A549 (cell line): Measurements from ENCODE around the gene SHOC2.

Source experiments
- CEBPB ChIP-seq, 2 experiments: fragments of >200 bp in 1 of 2; sonication (Bioruptor Twin) in 1 of 2; formaldehyde crosslinking in 1 of 2; IDR thresholded peaks; 2 replicates each; pipeline ENCODE4 v1.6.1; 2012 to 2016
- EP300 ChIP-seq, 2 experiments: fragments of >200 bp; sonication (Bioruptor Twin); formaldehyde crosslinking; IDR thresholded peaks; 2 replicates in 1 of 2; 3 replicates in 1 of 2; pipeline ENCODE4 v1.6.1; 2016 to 2017
- MAFK ChIP-seq: fragments of 450-650 bp; IDR thresholded peaks from 2 replicates; pipeline ENCODE4 v1.6.1; 2014; ENCODE audit not compliant: partially characterized antibody
- SMC3 ChIP-seq: fragments of >200 bp; sonication (Bioruptor Twin); formaldehyde crosslinking; IDR thresholded peaks from 3 replicates; pipeline ENCODE4 v1.6.1; 2018; ENCODE audit warnings: inconsistent platforms
- TF ChIP-seq, protein P1 (sequence below): fragments of 450-650 bp; IDR thresholded peaks from 2 replicates; pipeline ENCODE4 v1.6.1; 2014; ENCODE audit warnings: antibody characterized with exemption
- TF ChIP-seq, protein P2 (sequence below): fragments of >200 bp; sonication (Bioruptor Twin); formaldehyde crosslinking; IDR thresholded peaks from 3 replicates; pipeline ENCODE4 v1.5.1; 2016

DNA sequence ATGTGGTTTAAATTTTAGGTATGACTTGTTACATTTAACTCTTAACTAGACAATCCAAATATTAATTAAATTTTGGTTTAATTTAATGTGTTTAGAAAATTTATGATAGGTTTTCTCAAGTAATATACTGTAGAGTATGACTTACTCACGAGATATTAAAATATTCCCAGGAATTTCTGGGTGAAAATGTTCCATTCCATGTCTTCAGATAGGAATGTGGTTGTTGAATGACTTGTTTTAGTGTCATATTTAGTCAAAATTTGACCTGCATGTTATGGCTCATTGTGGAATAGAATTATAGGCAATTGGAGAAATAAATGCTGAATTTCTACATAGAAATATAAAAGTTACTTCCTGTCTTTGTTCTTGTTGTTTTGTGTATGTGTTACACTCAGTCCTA, 46.7 kb downstream of the SHOC2 start:
- TF ChIP-seq CEBPB (IDR thresholded peaks at IDR 0.05) (no peak), EP300 (IDR thresholded peaks at IDR 0.05) (no peak), MAFK (no peak), SMC3 (no peak)
- TF ChIP-seq, protein P1, sequence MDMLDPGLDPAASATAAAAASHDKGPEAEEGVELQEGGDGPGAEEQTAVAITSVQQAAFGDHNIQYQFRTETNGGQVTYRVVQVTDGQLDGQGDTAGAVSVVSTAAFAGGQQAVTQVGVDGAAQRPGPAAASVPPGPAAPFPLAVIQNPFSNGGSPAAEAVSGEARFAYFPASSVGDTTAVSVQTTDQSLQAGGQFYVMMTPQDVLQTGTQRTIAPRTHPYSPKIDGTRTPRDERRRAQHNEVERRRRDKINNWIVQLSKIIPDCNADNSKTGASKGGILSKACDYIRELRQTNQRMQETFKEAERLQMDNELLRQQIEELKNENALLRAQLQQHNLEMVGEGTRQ, result no peak
- TF ChIP-seq, protein P2, sequence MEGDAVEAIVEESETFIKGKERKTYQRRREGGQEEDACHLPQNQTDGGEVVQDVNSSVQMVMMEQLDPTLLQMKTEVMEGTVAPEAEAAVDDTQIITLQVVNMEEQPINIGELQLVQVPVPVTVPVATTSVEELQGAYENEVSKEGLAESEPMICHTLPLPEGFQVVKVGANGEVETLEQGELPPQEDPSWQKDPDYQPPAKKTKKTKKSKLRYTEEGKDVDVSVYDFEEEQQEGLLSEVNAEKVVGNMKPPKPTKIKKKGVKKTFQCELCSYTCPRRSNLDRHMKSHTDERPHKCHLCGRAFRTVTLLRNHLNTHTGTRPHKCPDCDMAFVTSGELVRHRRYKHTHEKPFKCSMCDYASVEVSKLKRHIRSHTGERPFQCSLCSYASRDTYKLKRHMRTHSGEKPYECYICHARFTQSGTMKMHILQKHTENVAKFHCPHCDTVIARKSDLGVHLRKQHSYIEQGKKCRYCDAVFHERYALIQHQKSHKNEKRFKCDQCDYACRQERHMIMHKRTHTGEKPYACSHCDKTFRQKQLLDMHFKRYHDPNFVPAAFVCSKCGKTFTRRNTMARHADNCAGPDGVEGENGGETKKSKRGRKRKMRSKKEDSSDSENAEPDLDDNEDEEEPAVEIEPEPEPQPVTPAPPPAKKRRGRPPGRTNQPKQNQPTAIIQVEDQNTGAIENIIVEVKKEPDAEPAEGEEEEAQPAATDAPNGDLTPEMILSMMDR, result no peak
